SW 1271 (cell line): Measurements from ENCODE around the gene ZNF467.

ENCODE experiments used
- DNase-seq, 2 experiments: peaks; one replicate each; lab custom pipeline; 2025; lab: John Stamatoyannopoulos, UW

ZNF467 gene

DNA sequence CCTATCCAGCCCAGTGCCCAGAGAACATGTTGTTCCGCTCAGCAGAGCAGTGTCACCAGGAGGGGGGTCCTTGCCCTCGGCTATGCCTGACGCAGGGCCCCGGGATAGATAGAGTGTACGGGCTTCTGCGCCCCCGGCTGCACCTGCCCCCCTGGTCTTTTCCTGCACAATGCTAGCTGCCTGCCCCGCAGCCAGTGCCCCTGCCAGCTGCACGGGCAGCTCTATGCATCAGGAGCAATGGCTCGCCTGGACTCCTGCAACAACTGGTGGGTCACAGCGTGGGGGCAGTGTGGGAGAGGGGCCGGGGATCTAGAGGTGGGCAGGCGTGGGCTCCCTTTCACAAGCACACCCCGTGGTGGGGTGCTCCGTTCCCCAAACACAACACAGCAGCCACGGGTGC lies 33.3 kb upstream of the ZNF467 start:
- DNase-seq = no peak

DNA sequence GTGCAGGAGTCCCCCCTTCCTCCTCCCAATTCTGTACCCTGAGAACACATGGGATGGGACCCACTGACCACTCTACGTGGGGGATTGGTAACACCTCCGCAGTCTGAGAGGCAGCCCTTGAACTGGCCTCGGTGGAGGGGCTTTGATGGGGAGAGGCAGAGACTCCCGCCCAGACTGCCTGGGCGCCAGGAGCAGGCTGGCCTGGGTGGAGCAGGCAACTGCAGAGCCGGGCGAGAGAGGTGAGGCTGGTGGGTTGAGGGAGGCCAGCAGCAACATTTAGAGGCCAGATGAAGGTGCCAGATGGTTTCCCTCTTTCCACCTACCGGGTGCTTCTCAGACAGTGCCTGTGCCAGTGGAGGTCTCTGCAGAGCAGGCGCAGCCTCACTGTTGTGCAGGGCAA lies 30.7 kb upstream of the ZNF467 start:
- no peak for DNase-seq

DNA sequence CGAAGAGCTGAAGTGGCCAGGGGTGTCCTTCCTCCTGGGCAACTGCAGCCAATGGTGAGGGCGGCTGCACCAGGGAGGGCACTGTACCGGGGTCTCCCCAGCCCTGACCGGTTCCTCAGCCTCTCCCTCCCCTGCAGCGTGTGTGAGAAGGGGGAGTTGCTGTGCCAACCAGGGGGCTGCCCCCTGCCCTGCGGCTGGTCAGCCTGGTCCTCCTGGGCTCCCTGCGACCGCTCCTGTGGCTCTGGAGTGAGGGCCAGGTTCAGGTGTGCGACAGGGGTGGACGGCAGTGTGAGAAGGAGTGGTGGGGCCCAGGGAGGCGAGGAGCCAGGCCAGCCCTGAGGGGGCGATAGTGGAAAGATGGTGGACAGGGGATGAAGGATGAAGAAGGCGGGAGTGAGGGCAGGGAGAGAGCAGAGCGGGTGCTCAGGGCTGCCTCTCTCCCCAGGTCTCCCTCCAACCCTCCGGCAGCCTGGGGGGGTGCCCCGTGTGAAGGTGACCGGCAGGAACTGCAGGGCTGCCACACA lies 30.2 kb upstream of the ZNF467 start:
- no peak for DNase-seq

DNA sequence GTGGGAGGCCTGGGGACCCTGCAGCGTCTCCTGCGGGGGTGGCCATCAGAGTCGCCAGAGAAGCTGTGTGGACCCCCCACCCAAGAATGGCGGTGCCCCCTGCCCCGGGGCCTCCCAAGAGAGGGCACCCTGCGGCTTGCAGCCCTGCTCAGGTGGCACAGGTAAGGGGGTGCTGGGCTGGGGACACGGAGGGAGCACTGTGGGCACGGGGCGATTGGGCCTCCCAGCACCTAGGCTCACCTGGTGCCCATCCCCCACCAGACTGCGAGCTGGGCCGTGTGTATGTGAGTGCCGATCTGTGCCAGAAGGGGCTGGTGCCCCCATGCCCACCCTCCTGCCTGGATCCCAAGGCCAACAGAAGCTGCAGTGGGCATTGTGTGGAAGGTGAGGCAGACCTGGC lies 29.6 kb upstream of the ZNF467 start:
- DNase-seq = no peak

DNA sequence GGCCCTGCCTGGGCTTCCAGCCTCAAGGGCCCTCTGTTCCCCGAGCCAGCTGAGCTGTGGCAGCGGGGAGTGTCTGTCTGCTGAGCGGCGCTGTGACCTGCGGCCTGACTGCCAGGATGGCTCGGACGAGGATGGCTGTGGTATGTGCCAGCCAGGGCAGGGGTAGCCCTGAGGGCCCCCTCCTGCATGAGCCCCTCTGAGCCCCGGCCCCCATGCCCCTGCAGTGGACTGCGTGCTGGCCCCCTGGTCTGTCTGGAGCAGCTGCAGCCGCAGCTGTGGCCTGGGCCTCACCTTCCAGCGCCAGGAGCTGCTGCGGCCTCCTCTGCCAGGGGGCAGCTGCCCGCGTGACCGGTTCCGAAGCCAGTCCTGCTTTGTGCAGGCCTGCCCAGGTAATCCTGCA lies 28.4 kb upstream of the ZNF467 start:
- DNase-seq = no peak

DNA sequence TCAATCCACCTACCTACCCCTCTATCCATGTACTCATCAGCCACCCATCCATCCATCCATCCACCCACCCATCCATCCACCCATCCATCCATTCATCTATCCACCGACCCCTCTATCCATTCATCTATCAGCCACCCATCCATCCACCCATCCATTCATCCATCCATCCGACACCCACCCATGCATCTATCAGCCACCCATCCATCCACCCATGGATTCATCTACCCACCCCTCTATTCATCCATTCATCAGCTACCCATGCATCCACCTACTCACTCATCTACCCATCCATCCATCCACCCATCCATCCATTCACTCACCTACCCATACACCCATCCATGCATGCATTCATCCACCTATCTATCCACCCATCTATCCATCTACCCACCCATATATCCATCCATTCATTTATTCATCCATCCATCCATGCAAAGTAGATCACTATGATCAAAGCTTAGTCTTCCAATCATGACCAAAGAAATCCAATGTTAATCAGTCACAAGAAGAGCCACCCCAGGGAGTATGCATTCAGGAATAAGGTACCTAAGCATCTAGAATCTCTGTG lies 27.7 kb upstream of the ZNF467 start:
- no peak for DNase-seq

DNA sequence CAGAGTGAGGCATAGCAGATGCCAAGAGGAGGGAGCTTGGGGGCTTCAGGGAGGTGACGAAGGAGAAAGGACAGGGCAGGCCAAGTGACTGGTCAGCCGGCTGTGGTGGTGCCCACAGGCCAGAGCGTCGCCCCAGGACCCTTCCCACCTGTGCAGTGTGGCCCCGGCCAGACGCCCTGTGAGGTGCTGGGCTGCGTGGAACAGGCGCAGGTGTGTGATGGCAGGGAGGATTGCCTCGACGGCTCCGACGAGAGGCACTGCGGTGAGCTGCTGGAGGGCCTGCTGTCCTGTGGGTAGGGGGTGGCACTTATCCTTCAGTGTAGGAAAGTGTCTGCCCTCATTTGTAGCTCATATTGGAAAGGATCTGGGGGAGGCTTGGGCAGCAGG lies 26.8 kb upstream of the ZNF467 start:
- no peak for DNase-seq

DNA sequence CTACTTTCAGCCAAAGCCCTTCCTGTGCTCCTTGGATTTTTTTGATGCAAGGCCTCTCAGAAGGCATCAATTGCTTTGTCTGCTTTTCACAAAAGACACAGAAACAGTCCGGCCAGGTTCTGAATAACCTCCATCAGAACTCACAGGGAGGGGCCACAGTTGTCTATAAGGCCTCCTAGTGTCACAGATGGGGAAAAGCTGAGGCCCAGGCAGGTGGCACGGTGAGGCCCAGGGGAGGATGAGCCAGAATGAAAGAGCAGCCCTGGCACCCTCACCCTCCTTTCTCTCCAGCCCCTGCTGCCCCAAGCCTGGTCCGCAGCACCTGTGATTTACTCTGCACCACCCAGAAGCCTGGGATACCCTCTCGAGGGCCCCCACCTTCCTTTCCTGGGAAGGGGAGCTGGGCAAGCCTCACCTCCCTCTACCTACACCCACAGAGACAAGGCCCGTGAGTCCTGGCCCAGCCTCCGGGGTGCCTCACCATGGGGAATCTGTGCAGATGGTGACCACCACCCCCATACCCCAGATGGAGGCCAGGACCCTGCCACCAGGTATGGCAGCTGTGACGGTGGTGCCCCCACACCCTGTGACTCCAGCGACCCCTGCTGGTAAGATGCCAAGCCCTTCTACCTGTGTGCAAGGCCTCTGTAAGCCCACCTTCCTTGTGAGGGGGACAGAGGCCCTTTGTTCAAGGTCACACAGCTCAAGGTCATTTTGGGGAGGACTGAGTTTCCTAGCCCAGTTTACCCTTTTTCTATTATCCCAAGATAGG lies 26.2 kb upstream of the ZNF467 start:
- DNase-seq = no peak

DNA sequence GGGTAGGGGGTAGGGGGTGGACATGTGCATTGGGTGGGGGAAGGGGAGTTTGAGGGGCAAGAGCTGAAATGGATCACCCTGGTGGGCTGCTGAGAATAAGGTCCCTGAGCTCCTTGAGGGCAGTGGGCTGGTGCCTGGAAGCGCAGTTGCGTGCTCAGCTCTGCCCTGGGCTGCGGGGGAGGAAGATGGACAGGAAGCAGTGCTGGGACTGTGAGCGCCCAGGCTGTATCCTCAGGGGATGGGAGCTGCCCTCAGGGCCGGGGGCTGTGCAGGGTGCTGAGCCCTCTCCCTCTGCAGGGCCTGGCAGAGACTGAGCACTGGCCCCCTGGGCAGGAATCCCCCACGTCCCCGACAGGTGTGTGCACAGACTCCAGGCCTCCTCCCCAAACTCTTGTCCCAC lies 24.4 kb upstream of the ZNF467 start:
- DNase-seq = no peak

DNA sequence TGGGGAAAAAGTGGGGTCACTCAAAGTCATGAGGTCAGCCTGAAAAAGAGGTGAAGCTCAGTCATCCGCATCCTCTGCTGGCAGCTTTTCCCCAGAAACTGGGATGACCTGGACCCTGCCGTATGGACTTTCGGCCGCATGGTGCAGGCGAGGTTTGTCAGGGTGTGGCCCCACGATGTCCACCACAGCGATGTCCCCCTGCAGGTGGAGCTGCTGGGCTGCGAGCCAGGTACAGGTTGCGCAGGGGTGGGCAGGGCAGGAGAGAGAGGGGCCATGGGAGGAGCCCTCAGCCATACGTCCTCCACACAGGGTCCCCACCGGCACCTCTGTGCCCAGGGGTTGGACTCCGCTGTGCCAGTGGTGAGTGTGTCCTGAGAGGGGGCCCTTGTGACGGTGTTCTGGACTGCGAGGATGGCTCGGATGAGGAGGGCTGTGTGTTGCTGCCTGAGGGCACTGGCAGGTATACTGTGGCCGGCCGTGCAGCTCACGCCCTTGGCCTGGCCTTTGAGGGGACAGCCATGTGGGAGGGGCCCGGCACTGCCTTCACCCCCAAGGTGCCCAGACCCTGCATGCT lies 23.0 kb upstream of the ZNF467 start:
- DNase-seq = no peak

DNA sequence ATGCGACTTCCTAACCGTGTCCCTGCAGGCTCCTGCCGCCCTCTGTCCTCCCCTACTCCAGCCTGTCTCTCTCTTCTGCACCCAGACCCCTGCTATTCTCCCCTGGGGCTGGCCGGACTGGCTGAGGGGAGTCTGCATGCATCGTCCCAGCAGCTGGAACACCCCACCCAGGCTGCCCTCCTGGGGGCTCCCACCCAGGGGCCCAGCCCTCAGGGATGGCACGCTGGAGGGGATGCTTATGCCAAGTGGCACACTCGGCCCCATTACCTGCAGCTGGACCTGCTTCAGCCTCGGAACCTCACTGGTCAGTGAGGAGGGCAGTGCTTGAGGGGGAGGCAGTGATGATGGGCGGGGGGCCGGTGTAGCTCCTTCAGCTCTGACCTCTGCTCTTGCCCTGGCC lies 21.7 kb upstream of the ZNF467 start:
- DNase-seq = no peak

DNA sequence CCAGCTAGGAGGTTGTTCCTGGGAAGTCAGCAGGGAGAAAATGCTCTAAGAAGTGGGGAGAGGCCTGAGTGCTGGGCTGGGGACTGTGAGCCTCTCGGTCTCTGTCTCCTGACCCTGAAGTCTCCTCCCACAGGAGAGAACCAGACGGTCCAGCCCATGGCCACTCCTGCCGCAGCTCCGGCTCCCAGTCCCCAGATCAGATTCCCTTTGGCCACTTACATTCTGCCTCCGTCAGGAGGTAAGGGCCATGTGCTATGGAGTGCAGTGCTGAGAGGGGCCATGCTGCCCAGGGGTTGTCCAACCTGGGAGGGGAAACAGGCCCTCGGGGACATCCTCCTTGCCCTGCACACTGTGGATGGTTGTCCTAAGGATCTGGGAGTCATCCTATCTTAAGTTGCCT lies 21.3 kb upstream of the ZNF467 start:
- no peak for DNase-seq

DNA sequence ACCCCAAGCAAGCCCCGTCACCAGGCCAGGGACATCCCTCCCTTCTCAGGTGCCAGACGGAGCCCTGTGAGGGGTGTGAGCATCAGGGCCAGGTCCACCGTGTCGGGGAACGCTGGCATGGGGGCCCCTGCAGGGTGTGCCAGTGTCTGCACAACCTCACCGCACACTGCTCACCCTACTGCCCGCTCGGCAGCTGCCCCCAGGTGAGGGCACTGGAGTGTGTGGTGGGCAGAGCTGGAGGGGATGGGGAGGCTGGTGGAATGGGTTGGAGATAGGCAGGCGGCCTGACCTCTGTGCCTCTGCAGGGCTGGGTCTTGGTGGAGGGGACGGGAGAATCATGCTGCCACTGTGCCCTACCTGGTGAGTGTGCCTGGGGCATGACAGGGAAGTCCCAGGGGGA lies 19.9 kb upstream of the ZNF467 start:
- no peak for DNase-seq

DNA sequence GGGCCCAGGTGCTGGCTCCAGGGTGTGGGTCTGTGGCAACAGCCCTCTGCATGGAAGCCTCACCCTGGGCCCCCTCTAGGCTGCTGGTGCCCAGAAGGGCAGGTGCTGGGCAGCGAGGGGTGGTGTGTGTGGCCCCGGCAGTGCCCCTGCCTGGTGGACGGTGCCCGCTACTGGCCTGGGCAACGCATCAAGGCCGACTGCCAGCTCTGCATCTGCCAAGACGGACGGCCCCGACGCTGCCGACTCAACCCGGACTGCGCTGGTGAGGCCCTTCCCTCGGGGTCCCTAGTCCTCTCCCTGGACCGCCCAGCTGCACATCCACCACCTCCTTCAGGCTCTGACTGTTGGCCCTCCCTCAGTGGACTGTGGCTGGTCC lies 18.8 kb upstream of the ZNF467 start:
- DNase-seq = no peak

DNA sequence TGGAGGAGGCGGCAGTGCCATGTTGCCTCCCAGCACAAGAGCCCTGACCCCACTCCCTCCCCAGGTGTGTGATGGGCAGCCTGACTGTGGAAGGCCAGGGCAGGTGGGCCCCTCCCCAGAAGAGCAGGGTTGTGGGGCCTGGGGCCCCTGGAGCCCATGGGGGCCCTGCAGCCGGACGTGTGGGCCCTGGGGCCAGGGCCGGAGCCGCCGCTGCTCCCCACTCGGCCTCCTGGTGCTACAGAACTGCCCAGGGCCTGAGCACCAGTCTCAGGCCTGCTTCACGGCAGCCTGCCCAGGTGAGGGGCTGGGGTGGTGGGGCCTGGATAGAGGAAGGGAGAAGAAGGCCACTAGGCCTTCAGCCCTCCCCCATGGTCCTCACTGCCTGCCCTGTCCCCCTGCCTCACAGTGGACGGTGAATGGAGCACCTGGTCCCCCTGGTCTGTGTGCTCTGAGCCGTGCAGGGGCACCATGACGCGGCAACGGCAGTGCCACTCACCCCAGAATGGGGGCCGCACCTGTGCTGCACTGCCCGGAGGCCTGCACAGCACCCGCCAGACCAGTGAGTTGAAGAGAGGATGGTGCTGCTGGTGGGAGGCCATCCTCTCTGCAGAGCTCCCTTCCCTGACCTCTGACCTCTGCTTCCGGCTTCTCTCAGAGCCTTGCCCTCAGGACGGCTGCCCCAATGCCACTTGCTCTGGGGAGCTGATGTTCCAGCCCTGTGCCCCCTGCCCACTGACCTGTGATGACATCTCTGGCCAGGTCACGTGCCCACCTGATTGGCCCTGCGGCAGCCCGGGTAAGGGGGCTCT lies 18.2 kb upstream of the ZNF467 start:
- DNase-seq = no peak

DNA sequence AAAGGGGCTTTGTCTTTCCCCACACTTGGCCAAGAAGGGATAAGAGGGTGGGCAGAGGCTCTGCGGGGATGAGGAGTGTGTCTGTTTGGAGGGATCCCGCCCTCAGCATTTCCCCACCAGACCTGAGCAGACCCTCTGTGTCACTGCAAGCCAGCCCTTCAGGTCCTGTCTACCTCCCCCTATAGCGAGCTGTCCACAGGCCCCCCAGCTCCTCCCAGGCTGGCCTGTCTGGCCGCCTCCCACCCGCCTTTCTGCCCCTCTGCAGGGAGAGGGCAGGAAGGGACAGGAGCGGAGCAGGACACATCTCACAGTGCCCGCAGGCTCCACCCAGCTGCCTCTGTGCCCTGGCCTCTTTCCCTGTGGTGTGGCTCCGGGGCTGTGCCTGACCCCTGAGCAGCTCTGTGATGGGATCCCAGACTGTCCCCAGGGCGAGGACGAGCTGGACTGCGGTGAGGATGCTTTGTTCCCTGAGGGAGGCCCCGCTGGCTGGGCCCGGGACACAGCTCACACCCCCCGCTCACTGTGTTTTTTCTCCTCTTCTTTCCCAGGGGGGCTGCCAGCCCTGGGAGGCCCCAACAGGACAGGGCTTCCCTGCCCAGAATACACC lies 17.5 kb upstream of the ZNF467 start:
- no peak for DNase-seq

DNA sequence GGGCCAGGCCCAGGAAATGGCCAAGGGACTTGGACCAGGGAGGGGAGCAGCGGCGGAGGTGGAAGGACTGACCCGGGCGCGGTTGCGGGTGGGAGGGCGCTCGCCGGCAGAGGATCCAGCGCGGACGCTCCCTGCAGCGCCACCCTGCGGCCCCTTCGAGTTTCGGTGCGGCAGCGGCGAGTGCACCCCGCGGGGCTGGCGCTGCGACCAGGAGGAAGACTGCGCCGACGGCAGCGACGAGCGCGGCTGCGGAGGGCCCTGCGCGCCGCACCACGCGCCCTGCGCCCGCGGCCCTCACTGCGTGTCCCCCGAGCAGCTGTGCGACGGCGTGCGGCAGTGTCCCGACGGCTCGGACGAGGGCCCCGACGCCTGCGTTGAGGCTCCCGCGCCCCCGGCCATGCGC lies 16.8 kb upstream of the ZNF467 start:
- DNase-seq = no peak

DNA sequence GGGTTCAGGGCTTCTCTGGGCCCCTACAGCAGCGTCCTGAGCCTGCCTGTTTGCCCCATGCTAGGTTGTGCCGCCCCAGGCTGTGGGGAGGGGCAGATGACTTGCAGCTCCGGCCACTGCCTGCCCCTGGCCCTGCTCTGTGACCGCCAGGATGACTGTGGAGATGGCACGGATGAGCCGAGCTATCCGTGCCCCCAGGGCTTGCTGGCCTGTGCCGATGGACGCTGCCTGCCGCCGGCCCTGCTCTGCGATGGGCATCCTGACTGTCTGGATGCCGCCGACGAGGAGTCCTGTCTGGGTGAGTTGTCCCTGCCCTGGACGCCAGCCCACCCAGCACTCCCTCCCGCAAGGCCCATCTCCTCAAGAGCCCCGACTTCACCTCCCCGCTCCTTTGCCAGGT lies 15.7 kb upstream of the ZNF467 start:
- no peak for DNase-seq

DNA sequence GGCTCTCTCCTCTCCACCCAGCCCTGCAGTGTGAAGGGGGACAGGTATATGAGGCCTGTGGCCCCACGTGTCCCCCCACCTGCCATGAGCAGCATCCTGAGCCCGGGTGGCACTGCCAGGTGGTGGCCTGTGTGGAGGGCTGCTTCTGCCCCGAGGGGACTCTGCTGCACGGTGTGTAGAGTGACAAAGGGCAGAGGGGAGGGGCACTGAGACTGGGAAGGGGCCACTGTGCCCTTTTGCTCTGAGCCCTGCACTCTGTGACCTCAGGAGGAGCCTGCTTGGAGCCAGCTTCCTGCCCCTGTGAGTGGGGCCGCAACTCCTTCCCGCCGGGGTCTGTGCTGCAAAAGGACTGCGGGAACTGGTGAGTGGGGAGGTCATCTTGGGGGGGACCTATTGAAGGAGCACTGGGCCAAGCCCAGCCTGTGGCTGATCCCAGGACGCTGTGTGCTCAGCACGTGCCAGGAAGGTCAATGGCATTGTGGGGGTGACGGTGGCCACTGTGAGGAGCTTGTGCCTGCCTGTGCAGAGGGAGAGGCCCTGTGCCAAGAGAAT lies 15.0 kb upstream of the ZNF467 start:
- DNase-seq = no peak

DNA sequence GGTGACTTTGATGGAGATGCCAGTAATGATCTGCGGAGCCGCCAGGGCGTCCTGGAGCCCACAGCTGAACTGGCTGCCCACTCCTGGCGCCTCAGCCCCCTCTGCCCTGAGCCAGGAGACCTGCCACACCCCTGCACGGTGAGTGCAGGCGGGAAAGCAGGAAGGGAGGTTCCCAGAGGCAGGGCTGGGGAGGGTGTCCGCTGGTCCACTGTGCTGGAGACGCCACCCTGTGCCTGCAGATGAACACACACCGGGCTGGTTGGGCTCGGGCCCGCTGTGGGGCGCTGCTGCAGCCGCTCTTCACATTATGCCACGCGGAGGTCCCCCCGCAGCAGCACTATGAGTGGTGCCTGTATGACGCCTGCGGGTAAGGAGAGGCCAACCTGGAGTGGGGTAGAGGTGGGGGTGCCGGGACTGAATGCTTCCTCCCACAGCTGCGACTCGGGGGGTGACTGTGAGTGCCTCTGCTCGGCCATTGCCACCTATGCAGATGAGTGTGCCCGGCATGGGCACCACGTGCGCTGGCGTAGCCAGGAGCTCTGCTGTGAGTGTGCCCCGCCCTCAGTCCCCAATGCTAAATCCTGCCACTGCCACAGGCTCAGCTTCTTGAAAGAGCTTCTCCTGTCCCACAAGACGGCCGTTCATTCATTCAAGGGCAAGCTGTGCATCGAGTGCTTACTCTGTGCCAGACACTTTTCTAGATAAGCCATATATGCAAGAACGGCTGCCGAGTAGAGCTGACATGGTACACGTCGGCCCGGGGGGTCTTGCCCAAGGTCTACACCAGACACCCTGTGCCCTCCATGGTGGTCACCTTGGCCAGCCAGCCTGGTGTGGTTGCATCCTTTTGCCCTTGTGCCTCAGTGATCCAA lies 14.3 kb upstream of the ZNF467 start:
- no peak for DNase-seq

DNA sequence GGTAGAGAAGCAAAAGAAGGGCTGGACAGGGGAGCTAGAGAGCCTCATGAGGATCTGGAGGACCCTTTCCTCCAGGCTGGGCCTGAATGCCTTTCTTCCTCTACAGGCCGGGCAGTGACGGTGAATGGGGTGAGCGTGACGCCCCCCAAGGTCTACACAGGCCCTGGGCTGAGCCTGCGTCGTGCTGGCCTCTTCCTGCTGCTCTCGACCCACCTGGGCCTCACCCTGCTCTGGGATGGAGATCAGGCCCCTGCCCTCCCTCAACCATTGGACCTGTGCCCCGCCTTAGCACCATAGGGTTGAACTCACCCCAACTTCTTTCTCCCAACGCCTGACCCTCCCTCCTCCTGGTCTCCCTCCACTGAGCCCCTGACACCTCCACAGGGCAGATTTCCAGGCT lies 12.6 kb upstream of the ZNF467 start:
- no peak for DNase-seq
